Measurements from ENCODE around the gene ADAMTS6.
"Not testable (repeated sequence)": the region's sequence is repeated elsewhere in the genome, so short reads cannot be mapped to it uniquely, and the experiment has no call there.

Gene ADAMTS6, protein sequence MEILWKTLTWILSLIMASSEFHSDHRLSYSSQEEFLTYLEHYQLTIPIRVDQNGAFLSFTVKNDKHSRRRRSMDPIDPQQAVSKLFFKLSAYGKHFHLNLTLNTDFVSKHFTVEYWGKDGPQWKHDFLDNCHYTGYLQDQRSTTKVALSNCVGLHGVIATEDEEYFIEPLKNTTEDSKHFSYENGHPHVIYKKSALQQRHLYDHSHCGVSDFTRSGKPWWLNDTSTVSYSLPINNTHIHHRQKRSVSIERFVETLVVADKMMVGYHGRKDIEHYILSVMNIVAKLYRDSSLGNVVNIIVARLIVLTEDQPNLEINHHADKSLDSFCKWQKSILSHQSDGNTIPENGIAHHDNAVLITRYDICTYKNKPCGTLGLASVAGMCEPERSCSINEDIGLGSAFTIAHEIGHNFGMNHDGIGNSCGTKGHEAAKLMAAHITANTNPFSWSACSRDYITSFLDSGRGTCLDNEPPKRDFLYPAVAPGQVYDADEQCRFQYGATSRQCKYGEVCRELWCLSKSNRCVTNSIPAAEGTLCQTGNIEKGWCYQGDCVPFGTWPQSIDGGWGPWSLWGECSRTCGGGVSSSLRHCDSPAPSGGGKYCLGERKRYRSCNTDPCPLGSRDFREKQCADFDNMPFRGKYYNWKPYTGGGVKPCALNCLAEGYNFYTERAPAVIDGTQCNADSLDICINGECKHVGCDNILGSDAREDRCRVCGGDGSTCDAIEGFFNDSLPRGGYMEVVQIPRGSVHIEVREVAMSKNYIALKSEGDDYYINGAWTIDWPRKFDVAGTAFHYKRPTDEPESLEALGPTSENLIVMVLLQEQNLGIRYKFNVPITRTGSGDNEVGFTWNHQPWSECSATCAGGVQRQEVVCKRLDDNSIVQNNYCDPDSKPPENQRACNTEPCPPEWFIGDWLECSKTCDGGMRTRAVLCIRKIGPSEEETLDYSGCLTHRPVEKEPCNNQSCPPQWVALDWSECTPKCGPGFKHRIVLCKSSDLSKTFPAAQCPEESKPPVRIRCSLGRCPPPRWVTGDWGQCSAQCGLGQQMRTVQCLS (N-terminal part only)
- 1.6 to 5.0 (median 2.9) reads per million in 4 donors for total RNA-seq

DNA sequence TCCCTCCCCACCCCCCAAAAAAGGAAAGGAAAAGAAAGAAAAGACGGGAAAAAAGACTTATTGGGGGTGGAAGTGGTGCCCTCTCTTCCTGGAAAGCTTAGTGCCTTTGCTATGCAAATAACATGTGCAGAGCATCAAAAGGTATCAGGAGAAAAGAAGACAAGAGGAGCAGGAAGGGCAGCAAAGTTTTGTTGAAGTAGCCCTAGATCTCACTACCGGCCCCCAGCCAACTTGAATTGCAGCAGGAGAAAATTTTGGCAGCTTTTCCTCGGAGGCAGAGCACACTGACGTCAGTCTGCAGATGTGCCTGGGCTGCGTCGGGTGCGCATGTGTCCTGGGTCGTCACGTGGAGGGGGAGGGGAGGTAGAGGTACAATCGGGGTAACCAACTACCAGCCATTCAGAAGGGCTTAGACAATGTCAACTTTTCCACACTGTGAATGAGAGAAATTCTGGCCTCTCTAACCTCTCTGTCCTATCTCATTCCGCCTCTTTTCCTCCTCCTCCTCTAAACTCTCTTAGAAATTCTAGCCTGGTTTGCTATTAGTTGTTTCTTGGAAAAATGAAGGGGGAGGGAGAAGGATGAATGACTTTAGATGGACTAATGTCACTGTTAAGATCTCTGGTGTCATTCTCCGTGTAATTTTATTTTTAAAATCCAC lies at the start of gene ADAMTS6:
ADAMTS6 (minus strand) TSS at position 286 of the 661 bp plus-strand sequence. CDS start 8,247 bp downstream, outside the sequence.
- peak; percentile 35 to 72 (median 61) for DNase-seq

DNA sequence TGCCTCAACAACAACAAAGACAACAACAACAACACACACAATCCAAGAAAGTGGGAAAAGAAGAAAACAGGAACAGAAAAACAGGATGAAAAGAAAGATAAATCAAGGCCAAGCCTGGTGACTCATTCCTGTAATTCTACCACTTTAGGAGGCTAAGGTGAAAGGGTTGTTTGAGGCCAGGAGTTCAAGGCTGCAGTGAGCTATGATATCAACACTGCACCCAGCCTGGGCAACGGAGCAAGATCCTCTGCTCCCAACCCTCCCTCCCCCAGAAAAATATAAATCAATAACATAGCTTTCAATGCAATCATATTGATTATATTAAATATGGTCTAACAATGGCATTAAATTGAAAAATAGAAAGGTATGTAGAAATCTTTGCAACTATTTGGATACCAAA lies 49.2 kb upstream of the ADAMTS6 start:
- no peak for DNase-seq

DNA sequence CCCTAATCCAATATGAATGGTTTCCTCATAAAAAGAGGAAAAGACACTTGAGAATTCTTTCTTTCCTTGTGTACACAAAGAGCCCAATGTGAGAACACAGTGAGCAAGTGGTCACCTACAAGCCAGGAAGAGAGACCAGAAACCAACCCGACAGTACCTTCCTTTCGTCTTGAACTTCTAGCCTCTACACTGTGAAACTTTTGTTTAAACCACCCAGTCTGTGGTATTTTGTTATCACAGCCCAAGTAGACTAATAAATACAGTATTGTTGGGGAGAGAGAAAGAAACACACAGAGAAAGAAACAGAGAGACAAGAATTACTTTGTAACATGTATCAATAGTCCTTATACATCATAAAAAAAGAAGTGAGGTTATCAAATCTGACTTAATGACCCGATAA lies 44.0 kb upstream of the ADAMTS6 start:
- no peak for DNase-seq

DNA sequence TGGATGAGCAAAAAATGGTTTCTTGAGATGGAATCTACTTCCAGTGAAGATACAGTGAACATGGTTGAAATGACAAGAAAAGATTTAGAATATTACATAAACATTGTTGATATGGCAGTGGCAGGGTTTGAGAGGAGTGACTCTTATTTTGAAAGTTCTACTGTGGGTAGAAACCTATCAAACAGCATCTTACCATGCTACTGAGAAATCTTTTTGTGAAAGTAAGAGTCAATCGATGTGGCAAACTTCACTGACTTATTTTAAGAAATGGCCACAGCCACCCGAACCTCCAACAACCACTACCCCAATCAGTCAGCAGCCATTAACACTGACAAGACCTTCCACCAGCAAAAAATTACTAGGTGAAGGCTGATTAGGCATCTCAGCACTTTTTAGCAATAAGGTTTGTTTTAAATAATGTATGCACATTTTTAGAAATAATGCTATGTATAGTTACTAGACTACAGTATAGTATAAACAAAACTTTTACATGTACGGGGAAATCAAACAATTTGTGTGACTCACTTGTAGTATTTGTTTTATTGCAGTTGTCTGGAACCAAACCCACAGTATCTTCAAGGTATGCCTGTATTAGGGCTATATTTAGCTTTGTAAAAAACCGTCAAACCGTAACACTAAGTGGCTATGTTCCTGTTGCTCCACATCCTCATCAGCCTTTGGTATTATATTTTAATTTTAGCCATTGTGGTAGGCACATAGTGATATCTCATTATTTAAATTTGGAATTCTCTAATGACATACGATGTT lies 30.6 kb upstream of the ADAMTS6 start:
- peak in 1 of 5 donors; percentile 1 for DNase-seq

DNA sequence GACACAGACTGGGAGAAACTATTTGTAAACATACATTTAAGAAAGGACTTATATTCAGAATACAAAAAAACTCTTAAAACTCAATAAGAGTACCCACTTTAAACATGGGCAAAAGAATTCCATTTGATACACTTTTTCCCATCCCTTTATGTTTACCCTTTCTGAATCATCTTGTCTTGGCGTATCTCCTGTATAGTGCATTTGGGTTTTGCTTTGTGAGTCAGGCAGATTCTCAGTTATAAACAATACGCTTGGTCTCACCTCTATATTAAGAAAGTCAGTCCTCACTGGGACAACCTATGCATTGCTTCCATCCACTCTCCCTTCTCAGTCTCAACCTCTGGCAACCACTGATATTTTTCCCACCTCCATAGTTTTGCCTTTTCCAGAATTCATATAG lies 27.3 kb upstream of the ADAMTS6 start:
- DNase-seq: no peak

DNA sequence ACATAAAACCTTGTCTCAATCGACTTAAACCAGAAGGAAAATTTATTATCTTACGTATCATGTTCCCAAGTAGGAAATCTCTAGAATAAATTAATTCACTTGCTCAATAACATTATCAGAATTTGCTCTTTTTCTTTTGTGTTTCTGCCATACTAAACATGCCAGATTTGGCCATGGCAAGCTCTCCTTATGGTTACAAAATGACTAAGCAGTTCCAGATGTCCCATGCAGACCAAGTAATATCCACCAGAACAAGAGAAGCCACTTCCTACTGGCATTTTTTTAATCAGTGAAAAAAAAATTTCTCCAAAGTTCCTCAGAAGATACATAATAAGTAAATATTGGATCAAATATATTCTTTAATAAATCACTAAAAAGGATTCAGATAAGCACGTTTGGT lies 25.2 kb upstream of the ADAMTS6 start:
- DNase-seq: no peak

DNA sequence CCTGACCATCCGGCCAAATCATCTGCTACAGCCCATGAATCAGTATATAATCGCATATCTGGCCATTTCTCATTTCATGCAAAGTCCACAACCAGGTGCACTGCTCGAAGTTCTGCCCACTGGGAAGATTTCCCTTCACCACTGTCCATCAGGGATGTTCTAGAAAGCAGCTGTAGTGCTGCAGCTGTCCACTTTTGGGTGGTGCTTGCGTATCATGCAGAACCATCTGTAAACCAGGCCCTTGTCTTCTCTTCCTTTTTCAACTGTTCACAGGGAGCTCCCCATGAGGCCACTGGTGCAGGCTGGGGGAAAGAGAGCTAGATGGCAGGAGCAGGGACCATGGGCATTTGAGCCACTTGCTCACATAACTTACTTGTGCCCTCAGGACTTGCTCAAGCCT lies 7.4 kb upstream of the ADAMTS6 start:
- DNase-seq: no peak

DNA sequence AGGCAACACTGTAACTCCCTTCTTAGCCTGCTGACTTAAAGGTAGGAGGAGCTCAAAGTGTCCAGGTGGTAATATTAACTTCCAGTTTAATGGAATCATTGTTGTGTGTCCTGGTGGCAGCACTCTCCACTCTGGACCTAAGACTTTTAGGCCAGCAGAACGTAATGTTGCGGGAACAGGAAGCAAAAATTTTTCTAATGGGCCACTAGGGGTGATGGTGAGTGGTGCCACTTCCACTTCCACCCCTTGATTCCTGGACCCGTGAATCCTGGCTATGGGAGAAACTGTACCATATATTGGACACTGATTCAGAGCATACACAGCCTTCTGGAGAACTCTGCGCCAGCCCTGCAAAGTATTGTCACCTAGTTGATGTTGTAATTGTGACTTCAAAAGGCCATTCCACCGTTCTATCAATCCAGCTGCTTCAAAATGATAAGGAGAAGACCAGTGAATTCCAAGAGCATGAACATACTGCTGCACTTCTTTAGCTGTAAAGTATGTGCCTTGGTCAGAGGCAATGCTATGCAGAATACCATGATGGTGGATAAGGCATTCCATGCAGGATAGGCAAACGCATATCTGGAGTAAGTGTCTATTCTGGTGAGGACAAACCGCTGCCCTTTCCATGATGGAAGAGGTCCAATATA lies 6.4 kb upstream of the ADAMTS6 start:
- not testable (repeated sequence) for DNase-seq

DNA sequence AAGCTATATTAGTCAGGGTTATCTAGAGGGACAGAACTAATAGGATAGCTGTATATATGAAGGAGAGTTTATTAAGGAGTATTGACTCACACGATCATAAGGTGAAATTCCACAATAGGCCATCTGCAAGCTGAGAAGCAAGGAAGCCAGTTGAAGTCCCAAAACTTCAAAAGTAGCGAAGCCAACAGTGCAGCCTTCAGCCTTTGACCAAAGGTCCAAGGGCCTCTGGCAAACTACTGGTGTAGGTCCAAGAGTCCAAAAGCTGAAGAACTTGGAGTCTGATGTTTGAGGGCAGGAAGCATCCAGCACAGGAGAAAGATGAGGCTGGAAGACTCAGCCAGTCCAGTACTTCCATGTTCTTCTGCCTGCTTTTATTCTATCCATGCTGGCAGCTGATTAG lies 5.1 kb upstream of the ADAMTS6 start:
- not testable (repeated sequence) for DNase-seq

DNA sequence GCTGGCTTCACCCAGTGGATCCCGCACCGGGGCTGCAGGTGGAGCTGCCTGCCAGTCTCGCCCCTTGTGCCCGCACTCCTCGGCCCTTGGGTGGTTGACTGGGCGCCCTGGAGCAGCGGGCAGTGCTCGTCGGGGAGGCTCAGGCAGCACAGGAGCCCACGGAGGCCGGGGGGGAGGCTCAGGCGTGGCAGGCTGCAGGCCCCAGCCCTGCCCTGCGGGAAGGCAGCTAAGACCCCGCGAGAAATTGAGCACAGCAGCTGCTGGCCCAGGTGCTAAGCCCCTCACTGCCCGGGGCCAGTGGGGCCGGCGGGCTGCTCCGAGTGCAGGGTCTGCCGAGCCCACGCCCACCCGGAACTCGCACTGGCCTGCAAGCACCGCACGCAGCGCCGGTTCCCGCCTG lies 3.7 kb upstream of the ADAMTS6 start:
- DNase-seq: no peak

DNA sequence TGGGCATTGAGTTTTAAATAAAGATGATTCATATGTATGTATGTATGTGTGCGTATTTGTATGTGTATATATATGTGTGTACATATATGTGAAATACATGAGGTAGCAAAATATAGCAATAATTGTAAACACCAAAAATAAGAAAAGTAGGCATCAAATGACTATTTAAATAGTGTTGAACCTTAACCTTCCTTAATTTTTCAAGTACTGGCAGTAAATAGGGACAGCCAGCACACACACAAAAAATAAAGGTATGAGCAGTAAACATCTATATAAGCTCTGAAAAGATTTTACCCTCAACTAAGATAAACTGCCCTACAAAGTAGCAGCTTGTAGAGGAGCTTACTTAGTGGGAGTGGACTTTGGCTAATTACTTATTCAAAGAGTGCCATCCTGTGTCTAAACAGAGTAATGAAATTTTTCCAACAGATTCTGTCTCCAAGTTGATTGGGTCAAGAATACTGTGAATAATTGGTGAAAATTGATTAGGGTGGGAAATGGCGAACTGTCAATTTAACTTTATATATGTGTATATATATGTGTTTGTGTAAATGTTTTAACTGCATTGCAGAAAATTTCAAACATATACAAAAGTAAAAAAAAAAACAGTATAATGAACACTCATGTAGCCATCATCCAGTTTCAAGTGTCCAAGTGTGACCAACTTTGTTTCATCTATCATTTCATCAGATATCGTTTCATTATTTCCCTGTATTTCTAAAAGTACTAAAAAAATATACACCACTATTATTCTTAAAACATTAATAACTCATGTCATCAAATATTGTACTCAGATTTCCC lies 2.0 kb upstream of the ADAMTS6 start:
- peak in 1 of 5 donors; percentile 30 for DNase-seq

DNA sequence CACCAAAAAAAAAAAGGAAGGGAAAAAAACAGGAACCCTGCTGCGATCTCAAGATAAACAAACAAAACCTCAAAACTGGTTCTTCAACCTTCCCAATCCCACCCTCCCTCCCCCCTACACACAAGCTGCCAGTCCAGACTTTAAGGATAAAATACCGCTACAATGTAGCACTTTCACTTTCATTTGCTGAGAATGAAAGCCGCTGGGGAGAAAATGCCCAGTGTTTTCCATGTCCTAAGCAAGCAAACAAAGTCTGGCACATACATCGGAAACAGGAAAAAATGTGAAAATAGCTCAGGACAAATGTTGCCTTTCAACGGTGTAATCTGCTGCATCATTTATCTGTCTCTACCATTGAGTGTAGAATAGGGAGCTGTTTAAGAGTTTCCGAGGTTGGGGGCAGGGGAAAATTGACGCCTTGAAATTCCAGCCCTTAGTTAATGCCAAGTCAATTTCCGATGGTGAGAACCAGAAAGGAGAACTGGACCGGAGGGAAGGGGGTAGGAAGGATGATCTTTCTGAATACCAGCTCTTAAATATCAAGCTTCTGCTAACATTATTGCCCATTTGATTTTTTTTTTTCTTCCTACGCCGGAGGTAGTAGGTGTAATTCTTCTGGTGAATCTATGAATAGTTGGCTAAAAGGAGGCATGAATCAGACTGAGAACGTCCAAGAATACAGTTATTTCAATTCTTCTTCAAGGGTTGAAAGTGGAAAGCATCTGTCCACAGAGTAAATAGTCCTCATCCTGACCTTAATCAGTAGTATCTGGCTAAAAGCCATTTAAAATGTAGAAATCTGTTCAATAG lies 1.2 kb upstream of the ADAMTS6 start:
- DNase-seq: no peak

DNA sequence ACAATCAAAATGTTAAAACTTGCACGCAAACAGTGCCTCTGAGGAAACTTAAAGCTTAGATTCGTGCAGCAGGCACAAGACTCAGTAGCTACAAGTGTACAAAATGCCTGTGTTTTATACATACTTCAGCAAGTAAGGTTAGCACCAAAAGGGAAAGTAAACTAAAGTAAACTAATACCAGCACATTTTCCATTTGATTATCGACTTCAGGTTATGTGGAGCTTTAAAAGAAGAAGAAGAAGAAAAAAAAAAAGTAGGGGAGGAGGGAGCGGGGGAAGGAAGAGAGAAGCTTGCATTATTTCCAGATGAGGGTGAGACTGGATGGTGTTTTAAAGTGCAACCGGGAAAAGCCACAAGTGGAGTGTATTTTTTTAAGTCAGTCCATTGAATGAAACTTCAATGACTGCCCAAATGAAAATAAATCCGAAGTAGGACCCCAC lies 596 bp upstream of the ADAMTS6 start:
- DNase-seq: no peak

DNA sequence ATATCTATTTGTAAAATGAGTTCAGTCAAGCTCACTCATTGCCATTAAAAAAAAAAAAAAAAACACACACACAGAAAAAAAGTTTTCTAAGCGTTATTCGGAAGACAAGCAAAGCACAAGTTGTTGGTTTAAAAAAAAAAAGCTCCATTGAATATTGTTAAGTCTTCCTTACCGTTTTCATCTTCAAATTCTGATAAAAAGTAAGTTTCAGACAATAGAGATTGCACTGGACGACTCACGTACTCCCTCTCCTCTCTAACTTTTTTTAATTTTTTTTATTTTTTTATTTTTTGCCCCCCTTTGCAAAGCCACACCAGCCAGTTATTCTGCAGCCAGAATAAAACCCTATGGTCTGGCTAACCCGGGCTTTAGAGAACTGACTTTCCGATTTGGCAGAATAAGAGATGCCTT lies 544 bp downstream of the ADAMTS6 start:
- no peak for DNase-seq

DNA sequence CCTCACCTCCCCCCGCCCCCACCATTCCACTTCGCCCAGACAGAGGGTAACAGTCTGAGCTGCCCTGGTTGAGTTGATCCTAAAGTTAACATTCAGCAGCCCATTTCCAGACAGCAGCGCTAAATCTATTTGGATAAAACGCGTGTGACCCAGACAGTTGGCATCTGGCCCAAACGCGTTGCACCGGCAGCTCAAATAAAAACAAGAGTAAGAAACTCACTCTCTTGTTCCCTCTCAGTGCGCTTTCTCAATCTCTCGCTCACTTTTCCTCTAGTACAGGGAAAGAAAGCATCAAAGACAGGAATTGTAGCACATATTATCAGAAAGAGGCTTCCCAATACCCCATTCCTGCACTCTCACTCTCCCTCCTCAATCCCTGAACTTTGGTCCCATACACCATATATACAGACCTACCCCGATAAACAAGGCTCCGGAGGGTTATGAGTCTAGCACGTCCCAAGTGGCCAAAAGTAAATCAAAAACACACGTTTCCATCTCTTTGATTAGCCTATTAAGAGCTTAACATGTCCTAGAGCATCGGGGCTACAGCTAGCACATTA lies 1.3 kb downstream of the ADAMTS6 start:
- DNase-seq: peak in 3 of 5 donors; percentile 9 to 29 (median 23)

DNA sequence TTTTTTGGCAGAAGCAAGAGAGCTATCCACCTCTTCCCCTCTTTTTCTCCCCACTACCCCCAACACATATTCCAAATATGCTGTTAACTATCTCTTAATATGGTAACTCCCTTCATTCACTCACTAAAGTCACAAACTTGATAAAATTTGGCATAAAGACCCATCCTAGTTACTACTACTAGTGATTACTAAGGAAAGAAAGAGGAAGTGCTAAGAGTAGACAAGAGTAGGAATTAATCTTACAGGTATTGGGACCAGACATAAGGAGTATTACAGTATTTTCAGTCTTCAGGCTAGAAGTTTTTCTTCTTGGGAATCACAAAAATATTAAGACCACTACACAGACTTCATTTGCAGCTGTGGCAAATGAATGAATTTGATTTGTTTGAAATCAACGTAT lies 2.2 kb downstream of the ADAMTS6 start:
- no peak for DNase-seq

DNA sequence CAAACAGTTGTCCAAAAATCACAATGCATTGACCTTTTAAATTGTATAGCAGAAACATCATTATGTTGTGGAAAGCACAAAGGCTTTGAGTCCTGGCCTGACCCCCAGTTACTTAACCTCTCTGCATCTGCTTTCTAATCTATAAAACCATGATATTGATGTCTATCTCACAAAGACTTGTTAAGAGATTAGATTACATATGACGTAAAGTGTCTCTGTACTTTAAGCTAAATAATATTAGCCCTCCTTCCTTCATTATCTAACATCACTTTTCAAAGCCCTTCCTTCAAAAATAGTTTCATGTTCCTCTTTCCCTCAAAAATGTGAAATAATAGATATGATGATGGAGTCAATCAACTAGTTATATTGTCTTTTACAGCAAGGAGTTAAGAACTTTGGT lies 3.4 kb downstream of the ADAMTS6 start:
- DNase-seq: no peak

DNA sequence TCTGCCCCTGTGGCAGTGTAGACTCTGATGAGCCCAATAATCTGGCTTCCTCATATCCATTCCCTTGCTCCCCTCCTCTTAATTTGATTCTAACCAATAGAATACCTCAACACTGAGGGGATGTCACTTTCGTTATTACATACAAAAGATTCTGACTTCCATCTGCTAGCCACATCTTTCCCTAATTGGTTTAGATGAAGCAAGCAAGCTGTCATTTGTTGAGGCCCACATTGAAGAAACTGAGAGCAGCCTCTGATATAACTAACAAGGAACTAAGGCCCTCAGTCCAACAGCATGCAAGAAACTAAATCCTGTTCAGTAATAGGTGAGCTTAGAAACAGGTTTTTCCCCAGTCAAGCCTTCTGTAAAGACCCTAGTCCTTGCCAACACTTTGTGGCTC lies 5.8 kb downstream of the ADAMTS6 start:
- no peak for DNase-seq

DNA sequence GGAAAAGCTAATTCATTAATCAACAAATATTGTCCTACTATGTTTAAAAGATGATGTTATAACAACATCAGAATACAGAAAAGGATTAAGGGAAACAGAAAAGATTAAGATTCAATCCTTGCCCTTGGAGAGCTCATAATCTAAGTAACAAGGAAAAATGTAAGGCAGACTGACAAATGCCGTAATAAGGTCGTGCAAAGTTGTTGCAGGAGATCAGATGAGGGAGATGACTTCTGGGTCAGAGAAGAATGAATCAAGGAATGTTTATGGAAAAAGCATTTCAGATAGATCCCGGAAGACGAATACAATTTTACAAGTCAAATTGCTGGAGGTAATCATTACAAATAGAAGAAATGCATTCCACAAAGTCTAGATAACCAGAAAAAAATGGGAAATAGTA lies 6.4 kb downstream of the ADAMTS6 start:
- DNase-seq: no peak
